HG03159 (cell line): ENCODE measurements around the gene PPP4R2.

Source experiments
- ATAC-seq: cut with Tn5 transposase; IDR thresholded peaks from one replicate; pipeline ENCODE4 v1.9.1; 2021; ENCODE audit warnings: mild to moderate bottlenecking, moderate library complexity; ENCODE audit not compliant: unreplicated experiment

PPP4R2 gene

GRCh38 chr3:72996473-72997333, at the start of gene PPP4R2:
PPP4R2 (plus strand) TSS chr3:72996811; CDS start chr3:72997038, 227 bp downstream.
- peak; percentile 88 for ATAC-seq

GRCh38 chr3:72947715-72948490, 48.7 kb upstream of the PPP4R2 start:
- ATAC-seq: no peak

GRCh38 chr3:72949016-72949415, 47.6 kb upstream of the PPP4R2 start:
- ATAC-seq: no peak

GRCh38 chr3:72950372-72950771, 46.2 kb upstream of the PPP4R2 start:
- no peak for ATAC-seq

- no peak for ATAC-seq
Observed at GRCh38 chr3:72950801-72951200, 45.8 kb upstream of the PPP4R2 start.

- no peak for ATAC-seq
Observed at GRCh38 chr3:72951259-72951722, 45.3 kb upstream of the PPP4R2 start.

GRCh38 chr3:72953325-72953956, 43.2 kb upstream of the PPP4R2 start:
- ATAC-seq: no peak

GRCh38 chr3:72957297-72957696, 39.3 kb upstream of the PPP4R2 start:
- ATAC-seq: no peak

- ATAC-seq: no peak
Observed at GRCh38 chr3:72959336-72959735, 37.3 kb upstream of the PPP4R2 start.

GRCh38 chr3:72960812-72961518, 35.6 kb upstream of the PPP4R2 start:
- ATAC-seq: no peak

GRCh38 chr3:72961752-72962151, 34.9 kb upstream of the PPP4R2 start:
- ATAC-seq: no peak

- no peak for ATAC-seq
Observed at GRCh38 chr3:72962317-72962716, 34.3 kb upstream of the PPP4R2 start.

- ATAC-seq: no peak
Observed at GRCh38 chr3:72964633-72965032, 32.0 kb upstream of the PPP4R2 start.

GRCh38 chr3:72968266-72968664, 28.3 kb upstream of the PPP4R2 start:
- no peak for ATAC-seq

GRCh38 chr3:72969766-72970165, 26.8 kb upstream of the PPP4R2 start:
- no peak for ATAC-seq

GRCh38 chr3:72970942-72971341, 25.7 kb upstream of the PPP4R2 start:
- no peak for ATAC-seq

GRCh38 chr3:72972706-72973030, 23.9 kb upstream of the PPP4R2 start:
- no peak for ATAC-seq

GRCh38 chr3:72973031-72973723, 23.4 kb upstream of the PPP4R2 start:
- ATAC-seq: no peak

GRCh38 chr3:72973786-72974185, 22.8 kb upstream of the PPP4R2 start:
- ATAC-seq: no peak

GRCh38 chr3:72974956-72975355, 21.7 kb upstream of the PPP4R2 start:
- no peak for ATAC-seq
